Endothelial cell (in vitro differentiated cells): Measurements from ENCODE around the gene ZBED4. TPM values are rescaled to one million over a fixed set of nuclear protein-coding genes. Genes with fewer than 3 reads are reported as not detected.
"Not testable (repeated sequence)": the region's sequence is repeated elsewhere in the genome, so short reads cannot be mapped to it uniquely, and the experiment has no call there.

Experiments used
- DNase-seq: peaks from one replicate; pipeline ENCODE4 v3.0.0; 2021; ENCODE audit warnings: low spot score
- H3K27ac Mint-ChIP-seq: one replicate; pipeline ENCODE4 v1.8.0; 2021; ENCODE audit warnings: mixed read lengths, inconsistent platforms; ENCODE audit not compliant: unreplicated experiment
- H3K27me3 Mint-ChIP-seq: one replicate; pipeline ENCODE4 v1.8.0; 2021; ENCODE audit warnings: mild to moderate bottlenecking, moderate library complexity, mixed read lengths, inconsistent platforms; ENCODE audit not compliant: unreplicated experiment
- H3K36me3 Mint-ChIP-seq: one replicate; pipeline ENCODE4 v1.8.0; 2021; ENCODE audit warnings: mild to moderate bottlenecking, low read depth, mixed read lengths, inconsistent platforms; ENCODE audit not compliant: unreplicated experiment
- H3K4me1 Mint-ChIP-seq: one replicate; pipeline ENCODE4 v1.8.0; 2021; ENCODE audit warnings: mild to moderate bottlenecking, mixed read lengths, inconsistent platforms; ENCODE audit not compliant: unreplicated experiment
- H3K4me3 Mint-ChIP-seq: one replicate; pipeline ENCODE4 v1.8.0; 2021; ENCODE audit warnings: mild to moderate bottlenecking, mixed read lengths, inconsistent platforms; ENCODE audit not compliant: unreplicated experiment
- H3K9me3 Mint-ChIP-seq: one replicate; pipeline ENCODE4 v1.8.0; 2021; ENCODE audit warnings: mixed read lengths, inconsistent platforms; ENCODE audit not compliant: unreplicated experiment
- total RNA-seq: library from RNA; stranded (reverse); fragmentation: NEBNext Ultra II Directional; extraction: Animal tissue kit (Norgen Biotek cat#: 25700); gene quantifications from one replicate; pipeline ENCODE4 v1.2.1, GENCODE V29; 2021; ENCODE audit not compliant: unreplicated experiment
- TF ChIP-seq, protein P1 (sequence below): fragments of 200-600 bp; sonication (generic); IDR thresholded peaks from one replicate; pipeline ENCODE4 v1.5.0; 2021; ENCODE audit warnings: antibody characterized with exemption; ENCODE audit not compliant: unreplicated experiment

Gene ZBED4
- total RNA-seq, 1 donor from 2014 or later: 22.6 TPM

GRCh38 chr22:49850021-49850911 is 3.4 kb upstream of the ZBED4 start:
- H3K27me3 Mint-ChIP-seq: peaks cover 40% of the 10 kb centered on the region
- no peaks in the 10 kb centered on the region for H3K9me3 Mint-ChIP-seq
- TF ChIP-seq, protein P1, sequence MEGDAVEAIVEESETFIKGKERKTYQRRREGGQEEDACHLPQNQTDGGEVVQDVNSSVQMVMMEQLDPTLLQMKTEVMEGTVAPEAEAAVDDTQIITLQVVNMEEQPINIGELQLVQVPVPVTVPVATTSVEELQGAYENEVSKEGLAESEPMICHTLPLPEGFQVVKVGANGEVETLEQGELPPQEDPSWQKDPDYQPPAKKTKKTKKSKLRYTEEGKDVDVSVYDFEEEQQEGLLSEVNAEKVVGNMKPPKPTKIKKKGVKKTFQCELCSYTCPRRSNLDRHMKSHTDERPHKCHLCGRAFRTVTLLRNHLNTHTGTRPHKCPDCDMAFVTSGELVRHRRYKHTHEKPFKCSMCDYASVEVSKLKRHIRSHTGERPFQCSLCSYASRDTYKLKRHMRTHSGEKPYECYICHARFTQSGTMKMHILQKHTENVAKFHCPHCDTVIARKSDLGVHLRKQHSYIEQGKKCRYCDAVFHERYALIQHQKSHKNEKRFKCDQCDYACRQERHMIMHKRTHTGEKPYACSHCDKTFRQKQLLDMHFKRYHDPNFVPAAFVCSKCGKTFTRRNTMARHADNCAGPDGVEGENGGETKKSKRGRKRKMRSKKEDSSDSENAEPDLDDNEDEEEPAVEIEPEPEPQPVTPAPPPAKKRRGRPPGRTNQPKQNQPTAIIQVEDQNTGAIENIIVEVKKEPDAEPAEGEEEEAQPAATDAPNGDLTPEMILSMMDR: no peak
- DNase-seq: no peak
- H3K36me3 Mint-ChIP-seq: peaks cover 8% of the 10 kb centered on the region
- H3K27ac Mint-ChIP-seq: no peak overlapping the region
- H3K4me1 Mint-ChIP-seq: peaks cover 10% of the 10 kb centered on the region
- H3K4me3 Mint-ChIP-seq: no peak overlapping the region

GRCh38 chr22:49850959-49851802 is 2.5 kb upstream of the ZBED4 start:
- no peak for DNase-seq
- Mint-ChIP-seq H3K27me3 (peaks cover 40% of the 10 kb centered on the region), H3K27ac (no peak overlapping the region), H3K4me1 (peaks cover 18% of the 10 kb centered on the region), H3K36me3 (peaks cover 8% of the 10 kb centered on the region), H3K4me3 (peak overlapping the region; percentile 19), H3K9me3 (no peaks in the 10 kb centered on the region)
- TF ChIP-seq, protein P1: no peak

DNA sequence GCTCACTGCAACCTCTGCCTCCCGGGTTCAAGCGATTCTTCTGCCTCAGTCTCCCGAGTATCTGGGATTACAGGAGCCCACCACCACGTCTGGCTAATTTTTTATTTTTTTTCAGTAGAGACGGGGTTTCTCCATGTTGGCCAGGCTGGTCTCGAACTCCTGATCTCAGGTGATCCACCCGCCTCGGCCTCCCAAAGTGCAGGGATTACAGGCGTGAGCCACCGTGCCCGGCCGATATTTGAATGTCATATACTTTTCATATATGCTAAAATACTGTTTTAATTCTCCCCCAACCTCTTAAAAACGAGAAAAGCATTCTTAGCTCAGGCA is 1.1 kb upstream of the ZBED4 start:
- H3K27ac Mint-ChIP-seq, H3K9me3 Mint-ChIP-seq, H3K36me3 Mint-ChIP-seq, DNase-seq: not testable (repeated sequence)
- Mint-ChIP-seq H3K27me3 (peaks cover 30% of the 10 kb centered on the region), H3K4me3 (peak overlapping the region; percentile 69), H3K4me1 (peaks cover 18% of the 10 kb centered on the region)

DNA sequence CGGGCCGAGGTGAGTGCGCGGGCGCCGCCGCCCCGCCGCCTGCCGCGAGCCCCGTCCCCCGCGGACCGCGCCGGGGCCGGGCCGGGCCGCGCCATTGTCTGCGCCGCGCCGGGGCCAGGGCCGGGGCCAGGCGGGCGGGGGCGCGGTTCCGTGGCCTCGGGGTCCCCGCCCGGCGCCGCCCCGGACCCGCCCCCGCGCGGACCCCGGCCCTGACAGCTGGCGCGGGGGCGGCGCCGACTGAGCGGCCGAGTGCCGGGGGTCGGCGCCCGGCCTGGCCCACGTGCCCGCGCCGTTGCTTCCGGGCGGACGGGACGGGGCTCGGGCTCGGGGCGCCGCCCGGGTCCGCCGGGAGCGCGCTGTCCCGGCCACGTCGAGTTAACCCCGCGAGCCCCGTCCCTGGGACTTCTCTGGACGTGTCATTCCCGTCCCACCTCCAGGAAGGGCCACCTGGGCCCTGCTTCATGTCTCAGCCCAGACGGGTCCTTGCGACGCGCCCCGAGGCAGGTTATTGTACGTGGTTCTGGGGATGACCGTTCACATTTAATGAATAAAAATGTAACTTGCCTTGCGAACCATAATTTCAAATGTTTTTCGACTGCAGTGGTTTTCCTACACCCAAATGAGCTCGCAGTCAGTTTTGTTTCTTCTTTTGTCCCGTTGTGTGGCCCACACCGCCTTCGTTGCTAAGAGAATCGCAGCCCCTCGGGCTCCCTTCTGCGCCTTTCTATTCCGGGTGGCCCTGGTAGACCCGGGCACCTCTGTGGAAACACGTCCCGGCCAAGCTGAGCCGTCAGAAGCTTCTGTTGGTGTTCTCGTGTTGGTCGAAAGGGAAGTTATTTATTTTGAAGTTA is 562 bp downstream of the ZBED4 start:
- Mint-ChIP-seq H3K27me3 (peaks cover 23% of the 10 kb centered on the region), H3K36me3 (peaks cover 13% of the 10 kb centered on the region), H3K9me3 (no peaks in the 10 kb centered on the region), H3K27ac (peak overlapping the region; percentile 86), H3K4me1 (peaks cover 22% of the 10 kb centered on the region), H3K4me3 (peak overlapping the region; percentile 97)
- peak; percentile 35 for DNase-seq
- TF ChIP-seq, protein P1: no peak
